Measurements from ENCODE around the gene NBEAL1. TPM values are rescaled to one million over a fixed set of nuclear protein-coding genes. Genes with fewer than 3 reads are reported as not detected.
A peak's percentile ranks its signal among the peaks of the same experiment; 100 is the strongest.

The NBEAL1 gene
- total RNA-seq, 4 donors from 2014 or later: 20.8 to 53.1 (median 34.0) TPM

DNA sequence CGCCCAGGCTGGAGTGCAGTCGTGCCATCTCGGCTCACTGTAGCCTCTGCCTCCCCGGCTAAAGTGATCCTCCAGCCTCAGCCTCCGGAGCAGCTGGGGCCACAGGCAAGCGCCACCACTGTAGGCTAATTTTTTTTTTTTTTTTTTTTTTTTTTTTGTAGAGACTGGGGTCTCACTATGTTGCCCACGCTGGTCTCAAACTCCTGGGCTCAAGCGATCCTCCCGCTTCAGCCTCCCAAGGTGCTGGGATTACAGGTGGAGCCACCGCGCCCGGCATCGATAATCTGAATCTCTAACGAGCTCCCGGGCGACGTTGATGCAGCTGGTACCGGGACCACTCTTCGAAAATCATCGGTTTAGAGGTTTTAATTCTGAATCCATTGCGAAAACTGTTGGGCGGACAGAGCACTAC is 223.6 kb downstream of the NBEAL1 start:
- no peaks in the 10 kb centered on the region for H3K9me3 ChIP-seq
- WGBS, 2 donors (ENCODE audit: low coverage in 1 of 2): 36% methylated on average over 10 of the region's 22 CpGs; no CpG with 5 or more reads in 1 of the 2 donors
- TF ChIP-seq, protein P1, sequence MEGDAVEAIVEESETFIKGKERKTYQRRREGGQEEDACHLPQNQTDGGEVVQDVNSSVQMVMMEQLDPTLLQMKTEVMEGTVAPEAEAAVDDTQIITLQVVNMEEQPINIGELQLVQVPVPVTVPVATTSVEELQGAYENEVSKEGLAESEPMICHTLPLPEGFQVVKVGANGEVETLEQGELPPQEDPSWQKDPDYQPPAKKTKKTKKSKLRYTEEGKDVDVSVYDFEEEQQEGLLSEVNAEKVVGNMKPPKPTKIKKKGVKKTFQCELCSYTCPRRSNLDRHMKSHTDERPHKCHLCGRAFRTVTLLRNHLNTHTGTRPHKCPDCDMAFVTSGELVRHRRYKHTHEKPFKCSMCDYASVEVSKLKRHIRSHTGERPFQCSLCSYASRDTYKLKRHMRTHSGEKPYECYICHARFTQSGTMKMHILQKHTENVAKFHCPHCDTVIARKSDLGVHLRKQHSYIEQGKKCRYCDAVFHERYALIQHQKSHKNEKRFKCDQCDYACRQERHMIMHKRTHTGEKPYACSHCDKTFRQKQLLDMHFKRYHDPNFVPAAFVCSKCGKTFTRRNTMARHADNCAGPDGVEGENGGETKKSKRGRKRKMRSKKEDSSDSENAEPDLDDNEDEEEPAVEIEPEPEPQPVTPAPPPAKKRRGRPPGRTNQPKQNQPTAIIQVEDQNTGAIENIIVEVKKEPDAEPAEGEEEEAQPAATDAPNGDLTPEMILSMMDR (IDR thresholded peaks at IDR 0.05): no peak
- no peak for TF ChIP-seq POLR2A (IDR thresholded peaks at IDR 0.05)
- no peak for TF ChIP-seq EP300 (IDR thresholded peaks at IDR 0.05)
- no peak for TF ChIP-seq POLR2AphosphoS5 (IDR thresholded peaks at IDR 0.05)
- peak overlapping the region; percentile 47 to 70 for H3K4me3 ChIP-seq
- H3K27me3 ChIP-seq: no peaks in the 10 kb centered on the region
- peaks cover 0 to 16% of the 10 kb centered on the region in 2 donors for H3K36me3 ChIP-seq
- peak overlapping the region; percentile 43 to 98 (median 96) for H3K27ac ChIP-seq
- H3K4me1 ChIP-seq: peaks cover 0 to 27% (median 12%) of the 10 kb centered on the region in 3 donors
- no peak for ATAC-seq

DNA sequence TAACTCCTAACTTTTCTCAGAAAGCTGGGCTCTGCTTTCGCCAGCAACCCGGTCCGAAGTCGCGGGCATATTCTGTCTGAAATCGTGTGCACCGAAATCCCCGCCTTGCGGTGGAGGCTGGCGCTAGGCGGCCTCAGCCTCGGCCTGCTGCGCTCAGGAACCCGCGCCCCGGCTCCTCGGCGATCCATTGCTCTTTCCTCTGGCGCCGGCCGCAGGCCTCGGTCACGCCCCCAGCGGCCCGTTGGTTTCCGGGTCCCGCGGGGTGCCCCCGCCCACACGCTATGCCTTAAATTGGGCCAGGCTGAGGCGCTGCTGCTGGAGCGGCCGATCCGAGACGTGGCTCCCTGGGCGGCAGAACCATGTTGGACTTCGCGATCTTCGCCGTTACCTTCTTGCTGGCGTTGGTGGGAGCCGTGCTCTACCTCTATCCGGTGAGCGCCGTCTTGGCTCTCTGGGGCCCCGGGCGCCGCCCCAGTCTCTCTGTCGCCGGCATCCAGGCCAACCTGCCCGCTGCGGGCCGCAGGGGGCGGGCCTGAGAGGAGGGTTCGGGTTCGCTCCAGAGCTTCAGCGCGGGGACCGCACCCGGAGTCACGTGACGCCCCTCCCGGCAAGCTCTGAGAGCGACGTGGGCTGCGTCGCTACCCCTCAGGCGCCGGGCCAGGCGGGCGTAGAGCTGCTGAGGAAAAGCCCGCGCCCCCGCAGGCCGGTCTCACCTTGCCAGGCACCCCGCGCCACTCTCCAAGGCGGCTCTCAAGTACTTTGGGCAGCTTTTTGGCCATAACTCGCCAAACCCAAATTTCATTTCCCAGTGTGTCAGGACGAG is 224.2 kb downstream of the NBEAL1 start, which contains the start of gene CYP20A1:
TSS of gene CYP20A1 (plus strand) at position 315 of the 823 bp plus-strand sequence. CDS start at position 360, 45 bp downstream.
- TF ChIP-seq, protein P1 (IDR thresholded peaks at IDR 0.05): peak in 3 of 4 experiments; percentile 36 to 64 (median 57)
- TF ChIP-seq EP300 (IDR thresholded peaks at IDR 0.05) (no peak), POLR2A (IDR thresholded peaks at IDR 0.05) (peak; percentile 74 to 77), POLR2AphosphoS5 (IDR thresholded peaks at IDR 0.05) (peak; percentile 65)
- Histone ChIP-seq H3K4me1 (peaks cover 0 to 27% (median 12%) of the 10 kb centered on the region in 3 donors), H3K27ac (peak within 1 kb of the TSS; percentile 75 to 98 (median 96)), H3K9me3 (no peaks in the 10 kb centered on the region), H3K27me3 (no peaks in the 10 kb centered on the region), H3K36me3 (peaks cover 0 to 22% of the 10 kb centered on the region in 2 donors), H3K4me3 (peak within 1 kb of the TSS; percentile 47 to 70)
- 0% methylated on average over 11 of the region's 80 CpGs for WGBS, 2 donors (ENCODE audit: low coverage in 1 of 2)
- peak; percentile 98 for ATAC-seq

DNA sequence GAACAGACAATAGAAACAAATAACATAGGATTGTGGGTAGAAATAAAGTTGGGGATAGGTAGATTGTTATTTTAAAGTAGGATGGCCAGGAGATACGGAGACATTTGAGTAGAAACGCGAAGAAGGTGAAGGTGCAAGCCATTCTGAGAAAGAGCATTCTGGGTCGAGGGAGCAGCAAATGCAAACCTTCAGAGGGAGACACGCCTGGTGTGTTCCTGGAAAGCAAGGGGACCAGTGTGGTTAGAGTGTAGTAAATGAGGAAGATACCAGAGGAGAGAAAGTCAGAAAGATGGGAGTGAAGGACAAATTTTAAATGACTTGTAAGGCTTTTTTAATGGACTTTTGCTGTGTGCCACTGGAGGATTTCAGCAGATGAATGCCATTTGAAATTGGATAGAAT is 225.8 kb downstream of the NBEAL1 start:
- TF ChIP-seq, protein P1 (IDR thresholded peaks at IDR 0.05): no peak
- TF ChIP-seq POLR2A (IDR thresholded peaks at IDR 0.05) (no peak), POLR2AphosphoS5 (IDR thresholded peaks at IDR 0.05) (no peak), EP300 (IDR thresholded peaks at IDR 0.05) (no peak)
- 79 to 94% methylated on average over 5 of the region's 5 CpGs for WGBS, 2 donors (ENCODE audit: low coverage in 1 of 2)

DNA sequence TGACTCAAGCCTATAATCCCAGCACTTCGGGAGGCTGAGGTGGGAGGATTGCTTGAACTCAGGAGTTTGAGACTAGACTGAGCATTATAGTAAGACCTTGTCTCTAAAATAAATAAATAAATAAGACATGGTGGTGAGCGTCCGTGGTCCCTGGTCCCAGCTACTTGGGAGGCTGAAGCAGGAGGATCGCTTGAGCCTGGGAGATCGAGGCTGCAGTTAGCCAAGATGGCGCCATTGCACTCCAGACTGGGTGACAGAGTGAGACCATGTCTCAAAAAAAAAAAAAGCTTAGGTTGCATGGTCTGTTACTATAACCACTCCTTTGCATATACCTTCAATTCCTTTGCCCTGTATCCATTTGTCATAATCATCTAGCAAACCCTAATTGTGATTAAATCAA is 227.8 kb downstream of the NBEAL1 start:
- H3K27ac ChIP-seq: no peak overlapping the region

More for the DNA sequence above, 225.8 kb downstream of the NBEAL1 start:
- Histone ChIP-seq H3K4me1 (peaks cover 0 to 27% (median 12%) of the 10 kb centered on the region in 3 donors), H3K4me3 (no peak overlapping the region), H3K27ac (peak overlapping the region in 1 of 4 donors; percentile 95), H3K27me3 (no peaks in the 10 kb centered on the region), H3K9me3 (no peaks in the 10 kb centered on the region), H3K36me3 (peaks cover 0 to 28% of the 10 kb centered on the region in 2 donors)
- ATAC-seq: no peak

DNA sequence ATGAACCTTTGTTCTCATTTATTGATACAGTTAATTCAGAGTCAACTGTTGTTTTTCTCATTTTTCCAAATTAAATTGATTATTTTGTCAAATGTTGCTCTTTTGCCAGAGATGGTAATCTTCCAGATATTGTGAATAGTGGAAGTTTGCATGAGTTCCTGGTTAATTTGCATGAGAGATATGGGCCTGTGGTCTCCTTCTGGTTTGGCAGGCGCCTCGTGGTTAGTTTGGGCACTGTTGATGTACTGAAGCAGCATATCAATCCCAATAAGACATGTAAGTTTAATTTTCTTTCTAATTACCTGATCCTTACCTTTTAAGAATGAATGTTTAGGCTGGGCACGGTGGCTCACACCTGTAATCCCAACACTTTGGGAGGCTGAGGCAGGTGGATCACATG is 232.0 kb downstream of the NBEAL1 start:
- no peaks in the 10 kb centered on the region for H3K27me3 ChIP-seq
- no peak for TF ChIP-seq POLR2AphosphoS5 (IDR thresholded peaks at IDR 0.05)
- TF ChIP-seq, protein P1 (IDR thresholded peaks at IDR 0.05): no peak
- no peak for TF ChIP-seq EP300 (IDR thresholded peaks at IDR 0.05)
- TF ChIP-seq POLR2A (IDR thresholded peaks at IDR 0.05): no peak
- H3K4me1 ChIP-seq: peaks cover 0 to 1% (median 0%) of the 10 kb centered on the region in 3 donors
- ATAC-seq: no peak
- no peak overlapping the region for H3K4me3 ChIP-seq
- H3K36me3 ChIP-seq: peaks cover 0 to 77% of the 10 kb centered on the region in 2 donors
- no peaks in the 10 kb centered on the region for H3K9me3 ChIP-seq
- H3K27ac ChIP-seq: no peak overlapping the region
- no CpG with 5 or more reads among the region's 3 CpGs for WGBS, 2 donors (ENCODE audit: low coverage in 1 of 2)

More for the DNA sequence above, 227.8 kb downstream of the NBEAL1 start:
- Histone ChIP-seq H3K4me3 (no peak overlapping the region), H3K4me1 (peaks cover 0 to 27% (median 12%) of the 10 kb centered on the region in 3 donors), H3K27me3 (no peaks in the 10 kb centered on the region), H3K36me3 (peaks cover 0 to 44% of the 10 kb centered on the region in 2 donors), H3K9me3 (no peaks in the 10 kb centered on the region)
- no peak for ATAC-seq
- TF ChIP-seq POLR2AphosphoS5 (IDR thresholded peaks at IDR 0.05): no peak
- WGBS, 2 donors (ENCODE audit: low coverage in 1 of 2): 88 to 94% methylated on average over 1 to 5 of the region's 6 CpGs
